H1 (cell line): ENCODE results near the gene SEMA6A. TPM values are rescaled to one million over a fixed set of nuclear protein-coding genes. Genes with fewer than 3 reads are reported as not detected.

Experiments used
- CTCF ChIA-PET: fragments of 300-600 bp; sonication (Branson Sonifier 250); formaldehyde crosslinking; loops from one replicate; lab custom pipeline; 2021; ENCODE audit not compliant: partially characterized antibody; lab: Charles Lee
- POLR2A ChIA-PET: fragments of 300-600 bp; sonication (Branson Sonifier 250); formaldehyde crosslinking; loops from one replicate; lab custom pipeline; 2021; ENCODE audit warnings: inconsistent platforms; ENCODE audit not compliant: partially characterized antibody; lab: Charles Lee
- DNase-seq, 2 experiments: peaks; one replicate each; pipeline versions ENCODE4 v3.0.0 to v3.0.0-alpha.2; 2010 to 2022; ENCODE audit warnings: low spot score in 2 of 2, low read depth in 1 of 2, mixed read lengths in 1 of 2
- FAIRE-seq: peaks from 2 replicates; lab custom pipeline; 2011; peaks lifted over from hg19 to GRCh38; lab: Jason Lieb, UNC
- H2AFZ ChIP-seq: 2 replicates; pipeline ENCODE4 v1.8.1; 2012; ENCODE audit warnings: low read length, inconsistent platforms
- H2AK5ac ChIP-seq: 2 replicates; pipeline ENCODE4 v1.6.1; 2013; ENCODE audit warnings: low read depth, low read length
- H2BK120ac ChIP-seq: replicated peaks from 2 replicates; pipeline ENCODE3; 2013; ENCODE audit warnings: low read depth, low read length, inconsistent platforms
- H2BK12ac ChIP-seq: 2 replicates; pipeline ENCODE4 v1.6.1; 2013; ENCODE audit warnings: low read depth, low read length
- H2BK15ac ChIP-seq: 2 replicates; pipeline ENCODE4 v1.6.1; 2013; ENCODE audit warnings: low read length
- H2BK20ac ChIP-seq: 2 replicates; pipeline ENCODE4 v1.6.1; 2013; ENCODE audit warnings: low read length
- H2BK5ac ChIP-seq: 2 replicates; pipeline ENCODE4 v1.6.1; 2013; ENCODE audit warnings: low read depth, low read length
- H3K14ac ChIP-seq: 2 replicates; pipeline ENCODE4 v1.6.1; 2013; ENCODE audit warnings: inconsistent platforms; ENCODE audit not compliant: insufficient read length
- H3K18ac ChIP-seq: 2 replicates; pipeline ENCODE4 v1.6.1; 2013; ENCODE audit warnings: low read length; ENCODE audit errors: extremely low read depth
- H3K23ac ChIP-seq: 2 replicates; pipeline ENCODE4 v1.6.1; 2013; ENCODE audit warnings: inconsistent platforms; ENCODE audit not compliant: insufficient read length
- H3K23me2 ChIP-seq: 2 replicates; pipeline ENCODE4 v1.6.1; 2013; ENCODE audit warnings: low read depth, low read length
- H3K27ac ChIP-seq: 2 replicates; pipeline ENCODE4 v1.6.1; 2011; ENCODE audit warnings: low read depth, low read length, inconsistent platforms
- H3K27me3 ChIP-seq, 4 experiments: replicated peaks in 1 of 4; 1 replicate in 1 of 4; 2 replicates in 3 of 4; pipeline versions ENCODE4 v1.6.1 to v1.8.1; 2011 to 2013; ENCODE audit warnings: low read length in 3 of 4, mild to moderate bottlenecking in 3 of 4, inconsistent platforms in 2 of 4, mixed read lengths in 2 of 4, moderate library complexity in 1 of 4; ENCODE audit not compliant: control insufficient read depth in 3 of 4, insufficient read depth in 3 of 4; ENCODE audit errors: extremely low read depth in 1 of 4
- H3K36me3 ChIP-seq, 4 experiments: 2 replicates each; pipeline versions ENCODE4 v1.6.1 to v1.8.1; 2011 to 2013; ENCODE audit warnings: mild to moderate bottlenecking in 4 of 4, low read length in 3 of 4, moderate library complexity in 2 of 4, control low read depth in 1 of 4, inconsistent platforms in 1 of 4; ENCODE audit not compliant: insufficient read depth in 4 of 4, control insufficient read depth in 2 of 4
- H3K4ac ChIP-seq: replicated peaks from 2 replicates; pipeline ENCODE3; 2013; ENCODE audit warnings: low read length, low read depth, mixed read lengths, inconsistent platforms; ENCODE audit not compliant: insufficient read length
- H3K4me1 ChIP-seq, 4 experiments: replicated peaks in 1 of 4; 1 replicate in 1 of 4; 2 replicates in 3 of 4; pipeline versions ENCODE4 v1.6.1 to v1.8.1; 2011 to 2013; ENCODE audit warnings: low read length in 3 of 4, inconsistent platforms in 2 of 4, mixed read lengths in 1 of 4; ENCODE audit not compliant: insufficient read depth in 4 of 4, control insufficient read depth in 3 of 4
- H3K4me2 ChIP-seq, 2 experiments: 2 replicates each; pipeline versions ENCODE4 v1.6.1 to v1.8.1; 2011 to 2013; ENCODE audit warnings: low read depth in 2 of 2, low read length in 2 of 2, control low read depth in 1 of 2, inconsistent platforms in 1 of 2, mild to moderate bottlenecking in 1 of 2; ENCODE audit not compliant: insufficient read depth in 1 of 2
- H3K4me3 ChIP-seq, 4 experiments: fragments of 200-600, 300-600 bp in 1 of 4; sonication (generic), shearing (Covaris generic), sonication (Bioruptor Twin) in 1 of 4; 2 replicates each; pipeline versions ENCODE4 v1.5.1 to v1.8.1; 2011 to 2016; ENCODE audit warnings: low read length in 4 of 4, low read depth in 3 of 4, control low read depth in 2 of 4, inconsistent platforms in 2 of 4, mild to moderate bottlenecking in 2 of 4, mixed read lengths in 1 of 4, moderate library complexity in 1 of 4; ENCODE audit not compliant: insufficient read depth in 2 of 4; ENCODE audit errors: extremely low read depth in 1 of 4
- H3K56ac ChIP-seq: replicated peaks from 2 replicates; pipeline ENCODE3; 2013; ENCODE audit warnings: low read depth, mild to moderate bottlenecking, mixed read lengths, low read length, inconsistent platforms; ENCODE audit not compliant: insufficient read length
- H3K79me1 ChIP-seq: 2 replicates; pipeline ENCODE4 v1.6.1; 2013; ENCODE audit warnings: low read depth, low read length, control low read depth
- H3K79me2 ChIP-seq, 2 experiments: 2 replicates each; pipeline versions ENCODE4 v1.6.1 to v1.8.1; 2012 to 2013; ENCODE audit warnings: low read length in 2 of 2, mild to moderate bottlenecking in 2 of 2, inconsistent platforms in 1 of 2; ENCODE audit not compliant: insufficient read depth in 2 of 2, control insufficient read depth in 1 of 2
- H3K9ac ChIP-seq, 4 experiments: replicated peaks in 1 of 4; 1 replicate in 1 of 4; 2 replicates in 3 of 4; pipeline versions ENCODE4 v1.6.1 to v1.8.1; 2011 to 2013; ENCODE audit warnings: low read depth in 3 of 4, low read length in 3 of 4, control low read depth in 2 of 4, mild to moderate bottlenecking in 2 of 4, moderate library complexity in 2 of 4, inconsistent platforms in 1 of 4; ENCODE audit errors: extremely low read depth in 1 of 4
- H3K9me3 ChIP-seq, 2 experiments: 2 replicates each; pipeline versions ENCODE4 v1.6.1 to v1.8.1; 2012 to 2013; ENCODE audit warnings: mild to moderate bottlenecking in 2 of 2, moderate library complexity in 2 of 2, control low read depth in 1 of 2, inconsistent platforms in 1 of 2, low read depth in 1 of 2, low read length in 1 of 2, mixed read lengths in 1 of 2; ENCODE audit not compliant: insufficient read depth in 2 of 2
- H4K20me1 ChIP-seq, 2 experiments: replicated peaks in 1 of 2; 2 replicates each; pipeline versions ENCODE3 to v1.8.1; 2011 to 2013; ENCODE audit warnings: inconsistent platforms in 2 of 2, low read length in 2 of 2, mild to moderate bottlenecking in 1 of 2; ENCODE audit not compliant: insufficient read depth in 2 of 2, control insufficient read depth in 1 of 2
- H4K5ac ChIP-seq: 2 replicates; pipeline ENCODE4 v1.6.1; 2013; ENCODE audit warnings: low read length, low read depth, mixed read lengths, inconsistent platforms; ENCODE audit not compliant: insufficient read length
- H4K8ac ChIP-seq: 2 replicates; pipeline ENCODE4 v1.8.0; 2013; ENCODE audit warnings: mild to moderate bottlenecking, moderate library complexity, low read length, inconsistent platforms; ENCODE audit not compliant: insufficient read depth; ENCODE audit errors: extremely low read depth
- H4K91ac ChIP-seq: replicated peaks from 2 replicates; pipeline ENCODE3; 2013; ENCODE audit warnings: low read length, mixed read lengths, inconsistent platforms; ENCODE audit not compliant: insufficient read length
- ATF3 ChIP-seq: IDR thresholded peaks from 2 replicates; pipeline ENCODE4 v1.6.1; 2011; ENCODE audit warnings: low read depth, mild to moderate bottlenecking, low read length; ENCODE audit not compliant: insufficient read depth
- BRCA1 ChIP-seq: IDR thresholded peaks from 2 replicates; pipeline ENCODE4 v1.6.1; 2012; ENCODE audit warnings: low read depth, low read length, improper control_type of control experiment
- CBX8 ChIP-seq: fragments of 300-800, 300-1000 bp; sonication (generic); IDR thresholded peaks from 2 replicates; pipeline ENCODE4 v1.7.1; 2016; ENCODE audit warnings: low read depth, low read length, borderline replicate concordance
- CTCF ChIP-seq, 3 experiments: IDR thresholded peaks; 1 replicate in 2 of 3; 2 replicates in 1 of 3; pipeline versions ENCODE4 v1.5.1 to v1.6.1; 2011; ENCODE audit warnings: low read length in 3 of 3, mild to moderate bottlenecking in 3 of 3, inconsistent platforms in 2 of 3, low read depth in 1 of 3, moderate library complexity in 1 of 3; ENCODE audit not compliant: insufficient read depth in 1 of 3; ENCODE audit errors: control extremely low read depth in 1 of 3
- JUN ChIP-seq: IDR thresholded peaks from 2 replicates; pipeline ENCODE4 v1.6.1; 2011; ENCODE audit warnings: low read depth, mild to moderate bottlenecking, improper control_type of control experiment, low read length
- RAD21 ChIP-seq, 2 experiments: IDR thresholded peaks in 1 of 2; conservative IDR thresholded peaks in 1 of 2; 2 replicates each; pipeline ENCODE4 v1.6.1; 2011; ENCODE audit warnings: low read depth in 2 of 2, low read length in 2 of 2, improper control_type of control experiment in 1 of 2, inconsistent platforms in 1 of 2, mild to moderate bottlenecking in 1 of 2, moderate library complexity in 1 of 2
- SIRT6 ChIP-seq: IDR thresholded peaks from one replicate; pipeline ENCODE4 v1.7.1; 2012; ENCODE audit warnings: low read length, inconsistent platforms
- TAF1 ChIP-seq: IDR thresholded peaks from 2 replicates; pipeline ENCODE4 v1.6.1; 2011; ENCODE audit warnings: mild to moderate bottlenecking, low read depth, low read length
- TEAD4 ChIP-seq: IDR thresholded peaks from 2 replicates; pipeline ENCODE4 v1.6.1; 2012; ENCODE audit warnings: low read depth, low read length, inconsistent platforms, mixed read lengths
- WGBS, 2 experiments: shearing (Covaris generic) in 1 of 2; methylation state at CpG; one replicate each; pipeline versions ENCODE4 v1.1.6 to v1.1.7; 2013 to 2015; ENCODE audit warnings: low lambda C conversion rate in 2 of 2, mixed read lengths in 2 of 2, inconsistent platforms in 1 of 2, low coverage in 1 of 2, missing lambda C conversion rate in 1 of 2; ENCODE audit not compliant: insufficient replicate concordance in 2 of 2, insufficient coverage in 1 of 2, insufficient read length in 1 of 2; ENCODE audit errors: extremely low coverage in 1 of 2, missing lambda C conversion rate in 1 of 2; 5-methylcytosine and 5-hydroxymethylcytosine counted together
- polyA plus RNA-seq, 7 experiments: library from polyadenylated mRNA; depleted of rRNA in 3 of 7; stranded (reverse) in 5 of 7; unstranded in 2 of 7; fragments of >200 nt in 5 of 7; fragments of 200-250 nt in 2 of 7; gene quantifications; 1 replicate in 5 of 7; 2 replicates in 1 of 7; 4 replicates in 1 of 7; pipeline versions ENCODE4 v1.2.1 to v1.2.3, GENCODE V29; 2011 to 2013; ENCODE audit warnings: missing spikeins in 2 of 7, mixed read lengths in 2 of 7
- total RNA-seq: library from RNA; stranded (reverse); fragmentation: NEBNext Ultra II Directional; extraction: Animal tissue kit (Norgen Biotek cat#: 25700); gene quantifications from 2 replicates; pipeline ENCODE4 v1.2.1, GENCODE V29; 2021

Gene SEMA6A
- total and polyA plus RNA-seq, 2 of the 8 experiments (the other 6 are each of a cell fraction or from before 2014, with no cell fraction given) = 78.3 to 277 TPM

- H4K5ac ChIP-seq = no peak overlapping the region
- H3K23ac ChIP-seq = no peak overlapping the region
- no peak overlapping the region for H2AFZ ChIP-seq
- no peak overlapping the region for H3K18ac ChIP-seq
- H3K79me1 ChIP-seq = no peaks in the 10 kb centered on the region
- DNase-seq (no peak), FAIRE-seq (no peak)
- no peak overlapping the region for H3K14ac ChIP-seq
- H3K4me2 ChIP-seq = no peak overlapping the region
- no peak overlapping the region for H3K4me3 ChIP-seq
- no peak overlapping the region; a peak in 1 of 7 replicates for H3K9ac ChIP-seq
- peaks cover 0 to 4% (median 0%) of the 10 kb centered on the region in 4 experiments; a peak in 1 of 7 replicates for H3K4me1 ChIP-seq
- H2BK5ac ChIP-seq = no peak overlapping the region
- H3K27ac ChIP-seq = no peak overlapping the region
- H3K79me2 ChIP-seq = no peaks in the 10 kb centered on the region
- no peaks in the 10 kb centered on the region for H3K36me3 ChIP-seq
- no peak overlapping the region for H4K91ac ChIP-seq
- CTCF ChIA-PET = interaction anchor here (1.6 kb wide), 1 partner anchor 10 kb away, joined by 6 read pairs; no protein-coding TSS in a partner anchor
- H2BK120ac ChIP-seq = no peak overlapping the region
- H3K27me3 ChIP-seq = no peaks in the 10 kb centered on the region
- H3K56ac ChIP-seq = no peak overlapping the region
- no peak overlapping the region for H3K4ac ChIP-seq
- H3K9me3 ChIP-seq = no peaks in the 10 kb centered on the region
- POLR2A ChIA-PET = interaction anchor here (0.9 kb wide), 1 partner anchor 11 kb away, joined by 4 read pairs; no protein-coding TSS in a partner anchor
- 90% methylated on average over 7 of the region's 7 CpGs; no CpG with 5 or more reads in 1 of the 2 experiments for WGBS, 2 experiments
- H4K8ac ChIP-seq = no peak overlapping the region
- no peaks in the 10 kb centered on the region for H4K20me1 ChIP-seq
- H2BK12ac ChIP-seq = no peak overlapping the region
- no peak overlapping the region for H2BK15ac ChIP-seq
- H2BK20ac ChIP-seq = peak overlapping the region; percentile 5; the same call in 1 of the 2 replicates
- H2AK5ac ChIP-seq = no peak overlapping the region
- no peaks in the 10 kb centered on the region for H3K23me2 ChIP-seq
- TF ChIP-seq BRCA1 (no peak), CBX8 (no peak), SIRT6 (no peak), CTCF (IDR thresholded peaks at IDR 0.05; ENCODE audit: control extremely low read depth in 1 of 3, insufficient read depth in 1 of 3, low read depth in 1 of 3, low read length in 3 of 3) (no peak), ATF3 (no peak), TEAD4 (no peak), RAD21 (IDR thresholded peaks at IDR 0.05 in 1 of 2, conservative IDR thresholded peaks at IDR 0.05 in 1 of 2; ENCODE audit: low read depth in 2 of 2, low read length in 2 of 2) (no peak), JUN (no peak), TAF1 (no peak)
These were observed 47.9 kb upstream of the SEMA6A start for GRCh38 chr5:116622375-116623050.
